HG02610 (cell line): Measurements from ENCODE around the gene BCO1.
"Not testable (repeated sequence)": the region's sequence is repeated elsewhere in the genome, so short reads cannot be mapped to it uniquely, and the experiment has no call there.

ENCODE experiments used
- ATAC-seq: cut with Tn5 transposase; IDR thresholded peaks from one replicate; pipeline ENCODE4 v1.9.1; 2021; ENCODE audit warnings: mild to moderate bottlenecking, moderate library complexity; ENCODE audit not compliant: unreplicated experiment

Gene BCO1

GRCh38 chr16:81238296-81239011 is at the start of gene BCO1:
BCO1 (plus strand) TSS chr16:81238689; CDS start chr16:81238909, 220 bp downstream.
- no peak for ATAC-seq

- ATAC-seq: no peak
Measured at GRCh38 chr16:81189100-81189664, 49.3 kb upstream of the BCO1 start.

- ATAC-seq: no peak
Measured at GRCh38 chr16:81190667-81191066, 47.8 kb upstream of the BCO1 start.

- no peak for ATAC-seq
Measured at GRCh38 chr16:81195885-81196534, 42.5 kb upstream of the BCO1 start.

- ATAC-seq: no peak
Measured at GRCh38 chr16:81198635-81199034, 39.9 kb upstream of the BCO1 start.

GRCh38 chr16:81201267-81201666 is 37.2 kb upstream of the BCO1 start:
- no peak for ATAC-seq

GRCh38 chr16:81204798-81205680 is 33.5 kb upstream of the BCO1 start:
- ATAC-seq: no peak

GRCh38 chr16:81207076-81207475 is 31.4 kb upstream of the BCO1 start:
- ATAC-seq: no peak

GRCh38 chr16:81210807-81211206 is 27.7 kb upstream of the BCO1 start:
- no peak for ATAC-seq

GRCh38 chr16:81212830-81213465 is 25.5 kb upstream of the BCO1 start:
- ATAC-seq: no peak

GRCh38 chr16:81214745-81215166 is 23.7 kb upstream of the BCO1 start:
- no peak for ATAC-seq

GRCh38 chr16:81216114-81216513 is 22.4 kb upstream of the BCO1 start:
- no peak for ATAC-seq

- ATAC-seq: no peak
Measured at GRCh38 chr16:81216706-81217105, 21.8 kb upstream of the BCO1 start.

GRCh38 chr16:81219151-81219550 is 19.3 kb upstream of the BCO1 start:
- ATAC-seq: no peak

GRCh38 chr16:81220349-81220748 is 18.1 kb upstream of the BCO1 start:
- no peak for ATAC-seq

- ATAC-seq: no peak
Measured at GRCh38 chr16:81221731-81222130, 16.8 kb upstream of the BCO1 start.

- no peak for ATAC-seq
Measured at GRCh38 chr16:81224824-81225223, 13.7 kb upstream of the BCO1 start.

GRCh38 chr16:81225697-81226096 is 12.8 kb upstream of the BCO1 start:
- ATAC-seq: not testable (repeated sequence)

- ATAC-seq: no peak
Measured at GRCh38 chr16:81227785-81228184, 10.7 kb upstream of the BCO1 start.

GRCh38 chr16:81229811-81230210 is 8.7 kb upstream of the BCO1 start:
- no peak for ATAC-seq

- no peak for ATAC-seq
Measured at GRCh38 chr16:81231014-81231413, 7.5 kb upstream of the BCO1 start.
